GM18867 (cell line): ENCODE results near the gene SARDH.
"Not testable (repeated sequence)": the region's sequence is repeated elsewhere in the genome, so short reads cannot be mapped to it uniquely, and the experiment has no call there.

Experiments
- ATAC-seq: cut with Tn5 transposase; IDR thresholded peaks from one replicate; pipeline ENCODE4 v1.9.1; 2021; ENCODE audit warnings: mild to moderate bottlenecking, moderate library complexity; ENCODE audit not compliant: unreplicated experiment

Gene SARDH

GRCh38 chr9:133638076-133638475 lies 100.1 kb downstream of the SARDH start:
- ATAC-seq = no peak

DNA sequence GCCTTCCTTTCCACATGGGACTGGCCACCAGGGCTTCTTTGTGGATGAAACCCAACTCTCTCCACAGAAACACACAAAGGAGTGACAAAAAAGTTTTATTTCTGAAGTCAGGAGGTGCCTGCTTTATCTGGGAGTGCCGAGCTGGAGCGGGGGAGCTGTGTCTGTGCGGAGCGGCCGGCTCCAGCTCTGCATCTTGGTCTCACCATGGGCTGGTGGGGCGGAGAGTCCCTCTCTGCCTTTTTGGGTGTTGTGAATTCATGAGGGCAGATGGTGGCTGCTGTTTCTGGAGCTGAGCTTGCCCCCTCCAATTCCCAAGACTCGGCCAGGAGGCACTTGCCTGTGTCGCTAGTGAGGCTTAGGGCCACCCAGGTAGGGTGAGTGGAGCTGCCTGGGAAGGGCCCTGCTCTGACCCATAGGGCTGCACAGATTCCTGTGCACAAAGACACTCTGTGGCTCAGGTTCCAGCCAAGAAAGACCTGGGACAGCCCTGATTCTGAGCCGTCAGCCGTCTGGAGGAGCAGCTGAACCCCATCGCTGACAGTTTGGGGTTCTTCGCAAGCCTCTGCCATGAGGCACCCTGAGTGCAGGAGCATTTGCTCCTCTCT lies 100.6 kb downstream of the SARDH start:
- ATAC-seq = no peak

DNA sequence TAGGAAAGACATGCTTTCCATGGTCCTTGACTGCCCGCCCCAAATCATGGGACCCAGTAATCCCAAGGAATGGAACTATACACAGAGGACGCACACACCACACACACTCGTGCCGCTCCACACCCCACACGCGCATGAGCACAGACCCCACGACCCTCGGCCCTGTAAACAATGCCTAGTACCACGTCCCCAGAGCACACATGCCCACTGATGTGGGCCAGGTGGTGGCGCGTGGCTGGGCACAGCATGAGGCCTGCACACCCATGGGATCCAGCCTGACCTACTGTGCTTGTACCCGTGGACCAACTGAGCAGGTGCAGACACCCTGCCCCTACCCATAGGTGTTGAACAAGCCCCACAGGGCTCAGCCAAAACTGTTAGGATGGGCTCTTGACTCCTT lies 101.2 kb downstream of the SARDH start:
- no peak for ATAC-seq

GRCh38 chr9:133635533-133636531 lies 102.3 kb downstream of the SARDH start, which contains the start of gene DBH:
Gene DBH (plus strand): TSS chr9:133636363. CDS start chr9:133636372, 9 bp downstream.
- ATAC-seq = no peak

GRCh38 chr9:133635098-133635497 lies 103.1 kb downstream of the SARDH start:
- ATAC-seq = no peak

DNA sequence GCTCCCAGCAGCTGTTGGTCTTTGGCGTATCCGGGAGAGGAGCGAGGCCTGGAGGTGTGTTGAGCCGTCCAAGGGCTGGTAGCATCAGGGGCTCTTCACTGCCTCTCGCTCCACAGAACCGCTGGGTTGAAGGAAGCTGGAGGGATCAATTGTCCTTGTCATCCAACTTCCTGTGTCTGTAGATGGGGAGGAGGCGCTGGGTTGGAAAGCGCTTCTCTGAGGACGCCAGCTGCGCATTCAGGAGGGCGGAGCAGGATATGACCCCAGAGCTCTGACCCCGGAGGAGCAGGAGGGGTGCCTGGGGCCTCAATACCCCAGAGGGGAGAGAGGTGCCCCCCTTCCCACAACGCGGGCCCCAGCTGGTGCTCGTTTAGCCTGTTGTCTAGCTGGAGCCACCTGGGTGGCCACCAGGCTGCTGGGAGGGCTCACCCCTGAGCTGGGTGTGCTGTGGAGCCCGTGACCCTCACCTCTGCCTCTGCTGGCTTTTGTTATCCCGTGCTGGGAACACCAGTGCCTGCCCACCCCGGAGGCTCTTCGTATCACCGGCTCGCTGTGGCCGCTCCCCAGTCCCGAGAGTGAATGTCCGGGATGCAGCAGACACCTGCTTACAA lies 104.0 kb downstream of the SARDH start:
- no peak for ATAC-seq

GRCh38 chr9:133633681-133634080 lies 104.5 kb downstream of the SARDH start:
- ATAC-seq = no peak

DNA sequence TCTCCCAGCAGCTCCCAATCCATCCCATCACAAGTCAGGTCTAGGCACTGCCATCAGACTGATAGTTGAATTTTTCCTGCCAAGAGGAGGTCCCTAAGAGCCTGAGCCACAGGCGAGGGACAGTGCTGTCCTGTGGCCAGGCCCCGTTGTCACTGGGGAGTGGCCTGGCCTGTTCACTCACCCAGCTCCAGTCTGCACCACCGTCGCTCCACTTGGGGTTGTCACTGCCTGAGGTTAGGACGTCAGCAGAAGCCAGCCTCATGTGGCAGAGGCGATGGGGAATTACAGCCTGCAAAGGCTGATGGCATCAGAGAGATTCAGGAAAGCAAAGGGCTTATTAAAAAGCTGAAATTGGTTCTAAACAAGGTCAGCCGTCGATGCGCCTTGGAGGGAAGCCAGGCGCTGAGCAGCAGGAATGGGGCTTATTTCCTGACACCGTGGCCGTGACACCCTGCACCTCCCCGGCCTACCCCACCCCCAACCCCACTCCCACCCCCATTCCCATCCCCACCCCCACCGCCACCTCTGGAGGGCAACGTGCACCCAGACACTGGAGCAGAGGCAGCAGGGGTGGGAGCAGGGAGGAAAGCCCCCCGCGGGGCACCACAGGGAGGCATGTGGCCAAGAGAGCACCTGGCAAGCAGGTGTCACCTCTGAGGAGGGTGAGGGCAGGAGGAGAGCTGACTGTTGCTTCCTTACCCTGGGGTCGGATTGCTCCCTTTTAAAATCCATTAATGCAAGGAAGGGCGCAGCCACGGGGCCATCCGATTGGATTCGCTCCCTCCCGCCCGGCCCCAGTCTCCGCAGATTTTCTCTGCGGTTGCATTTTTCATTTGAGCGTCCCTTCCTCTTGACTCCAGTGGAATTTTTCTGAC lies 105.1 kb downstream of the SARDH start:
- ATAC-seq = no peak

GRCh38 chr9:133631111-133631510 lies 107.0 kb downstream of the SARDH start:
- ATAC-seq = no peak

GRCh38 chr9:133629221-133630110 lies 108.7 kb downstream of the SARDH start:
- no peak for ATAC-seq

DNA sequence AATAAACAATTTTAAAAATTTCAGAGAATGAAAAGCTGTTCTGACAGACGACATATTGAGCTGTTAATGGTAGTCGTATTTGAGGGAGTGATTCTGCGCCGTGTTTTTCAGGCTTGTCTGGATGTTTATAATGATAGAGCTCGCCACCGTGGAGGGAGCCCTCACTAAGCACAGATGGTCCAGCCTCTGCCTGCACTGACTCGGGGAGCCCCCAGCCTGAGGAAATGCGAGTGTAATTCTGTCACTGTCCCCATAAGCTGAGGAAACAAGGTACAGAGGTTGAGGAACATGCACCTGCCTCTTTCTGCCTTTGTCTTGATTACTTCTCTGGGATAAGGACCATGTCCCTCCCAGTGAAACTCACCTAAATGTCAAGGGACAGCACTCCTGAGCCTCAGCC lies 109.4 kb downstream of the SARDH start:
- ATAC-seq = no peak

DNA sequence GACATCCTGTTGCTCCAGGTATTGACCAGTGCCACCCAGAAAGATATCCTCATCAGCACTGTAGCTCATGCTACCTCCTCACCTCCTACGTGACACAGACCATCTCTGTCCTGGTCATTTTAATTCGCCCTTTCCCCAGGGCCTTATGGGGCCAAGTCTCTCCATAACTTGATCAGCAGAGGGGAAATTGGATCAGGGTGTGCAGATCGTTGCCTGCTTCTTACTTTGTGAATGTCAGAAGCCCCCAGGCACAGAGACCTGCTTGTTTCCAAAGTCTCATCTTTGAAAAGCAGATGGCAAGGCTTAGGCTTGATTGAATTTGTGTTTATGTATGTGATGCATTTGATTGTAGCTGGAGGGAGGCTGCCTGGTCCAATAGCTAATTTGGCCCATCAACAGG lies 110.8 kb downstream of the SARDH start:
- no peak for ATAC-seq

- not testable (repeated sequence) for ATAC-seq
Measured at GRCh38 chr9:133626008-133626407, 112.1 kb downstream of the SARDH start.

- no peak for ATAC-seq
Measured at GRCh38 chr9:133622555-133622954, 115.6 kb downstream of the SARDH start.

- ATAC-seq = no peak
Measured at GRCh38 chr9:133621725-133622267, 116.4 kb downstream of the SARDH start.

- no peak for ATAC-seq
Measured at GRCh38 chr9:133619791-133620190, 118.4 kb downstream of the SARDH start.

- ATAC-seq = no peak
Measured at GRCh38 chr9:133618726-133619125, 119.4 kb downstream of the SARDH start.

DNA sequence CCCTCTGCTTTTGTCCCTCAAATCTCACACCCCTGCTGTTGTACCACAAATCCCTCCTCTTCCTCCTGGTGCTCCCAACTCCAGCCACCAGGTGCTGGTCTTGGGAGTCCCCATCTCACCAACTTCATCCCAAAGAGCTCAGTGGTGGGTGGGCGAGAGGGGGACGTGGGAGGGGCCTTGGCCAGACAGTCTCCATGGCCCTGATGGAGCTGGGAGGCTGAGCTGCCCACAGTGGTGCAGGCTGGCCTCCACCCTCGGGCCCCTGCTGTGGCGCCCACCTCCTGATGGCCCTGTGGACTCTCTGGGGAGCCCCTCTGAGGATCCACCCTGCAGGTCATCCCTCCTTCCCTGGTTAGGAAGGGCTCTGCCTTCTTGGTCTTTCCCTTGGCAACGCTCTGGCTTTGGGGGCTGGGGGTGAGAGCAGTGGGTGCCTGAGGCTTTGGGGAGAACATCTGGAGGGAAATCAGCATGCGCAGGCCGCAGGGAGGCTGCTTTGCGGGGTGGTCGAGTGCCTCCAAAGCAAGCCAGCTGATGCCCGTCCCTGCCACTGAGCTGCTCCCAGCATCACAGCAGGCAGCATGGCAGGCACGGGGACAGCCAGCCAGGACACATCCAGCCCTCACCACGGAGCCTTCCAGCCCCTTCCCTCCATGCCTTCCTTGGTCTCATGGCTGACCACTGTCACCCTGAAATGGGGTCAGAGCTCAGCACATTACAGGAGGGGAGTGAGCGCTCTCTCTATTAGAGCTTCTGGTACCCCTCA lies 121.3 kb downstream of the SARDH start:
- ATAC-seq = no peak
